Nephron (organoid): Measurements from ENCODE around the gene DTD1.

Experiments
- H3K27ac Mint-ChIP-seq, 3 experiments: 2 replicates each; pipeline ENCODE4 v1.8.0; 2020; ENCODE audit warnings: mixed read lengths in 3 of 3, mild to moderate bottlenecking in 2 of 3, moderate library complexity in 1 of 3
- H3K27me3 Mint-ChIP-seq: 2 replicates; pipeline ENCODE4 v1.8.0; 2021; ENCODE audit warnings: low read depth, mild to moderate bottlenecking, moderate library complexity, mixed read lengths
- H3K36me3 Mint-ChIP-seq: 2 replicates; pipeline ENCODE4 v1.8.0; 2020; ENCODE audit warnings: low read depth, mixed read lengths
- H3K4me1 Mint-ChIP-seq: 2 replicates; pipeline ENCODE4 v1.8.0; 2020; ENCODE audit warnings: mixed read lengths
- H3K4me3 Mint-ChIP-seq, 3 experiments: 2 replicates each; pipeline ENCODE4 v1.8.0; 2020; ENCODE audit warnings: mild to moderate bottlenecking in 3 of 3, mixed read lengths in 3 of 3, moderate library complexity in 2 of 3
- H3K9me3 Mint-ChIP-seq: 2 replicates; pipeline ENCODE4 v1.8.0; 2020; ENCODE audit warnings: mixed read lengths
- TF ChIP-seq, protein P1 (sequence below), 3 experiments: fragments of 200-600 bp; sonication (generic); IDR thresholded peaks; one replicate each; pipeline ENCODE4 v1.5.0; 2021; ENCODE audit warnings: antibody characterized with exemption in 3 of 3; ENCODE audit not compliant: unreplicated experiment in 3 of 3

The DTD1 gene

DNA sequence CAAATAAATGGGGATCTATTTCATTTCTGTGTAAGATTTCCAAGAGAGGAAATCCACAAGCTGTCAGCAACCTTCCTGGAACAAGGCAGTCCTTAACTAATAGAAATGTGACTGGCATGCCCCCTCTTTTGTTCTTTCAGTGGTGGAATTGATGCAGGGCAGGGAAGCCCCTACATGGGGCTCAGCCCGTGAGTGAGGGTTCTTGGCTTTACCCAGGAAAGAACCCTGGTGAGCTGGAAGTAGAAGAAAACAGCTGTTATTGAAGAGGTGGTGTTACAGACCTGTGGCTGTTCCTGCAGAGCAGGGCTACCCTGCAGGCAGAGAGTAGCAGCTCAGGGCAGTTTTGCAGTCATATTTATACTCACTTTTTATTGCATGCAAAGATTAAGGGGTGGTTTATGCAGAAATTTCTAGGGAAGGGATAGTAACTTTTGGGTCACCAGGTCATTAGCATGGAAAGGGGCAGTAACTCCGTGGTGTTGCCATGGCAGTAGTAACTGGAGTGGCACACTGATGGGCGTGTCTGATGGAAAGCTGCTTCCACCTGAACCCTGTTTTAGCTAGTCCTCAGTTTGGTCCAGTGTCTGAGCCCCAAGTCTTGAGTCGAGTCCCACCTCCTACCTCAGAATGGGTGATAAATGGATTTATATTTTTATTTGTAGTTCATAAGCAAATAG, 137.1 kb downstream of the DTD1 start:
- TF ChIP-seq, protein P1, sequence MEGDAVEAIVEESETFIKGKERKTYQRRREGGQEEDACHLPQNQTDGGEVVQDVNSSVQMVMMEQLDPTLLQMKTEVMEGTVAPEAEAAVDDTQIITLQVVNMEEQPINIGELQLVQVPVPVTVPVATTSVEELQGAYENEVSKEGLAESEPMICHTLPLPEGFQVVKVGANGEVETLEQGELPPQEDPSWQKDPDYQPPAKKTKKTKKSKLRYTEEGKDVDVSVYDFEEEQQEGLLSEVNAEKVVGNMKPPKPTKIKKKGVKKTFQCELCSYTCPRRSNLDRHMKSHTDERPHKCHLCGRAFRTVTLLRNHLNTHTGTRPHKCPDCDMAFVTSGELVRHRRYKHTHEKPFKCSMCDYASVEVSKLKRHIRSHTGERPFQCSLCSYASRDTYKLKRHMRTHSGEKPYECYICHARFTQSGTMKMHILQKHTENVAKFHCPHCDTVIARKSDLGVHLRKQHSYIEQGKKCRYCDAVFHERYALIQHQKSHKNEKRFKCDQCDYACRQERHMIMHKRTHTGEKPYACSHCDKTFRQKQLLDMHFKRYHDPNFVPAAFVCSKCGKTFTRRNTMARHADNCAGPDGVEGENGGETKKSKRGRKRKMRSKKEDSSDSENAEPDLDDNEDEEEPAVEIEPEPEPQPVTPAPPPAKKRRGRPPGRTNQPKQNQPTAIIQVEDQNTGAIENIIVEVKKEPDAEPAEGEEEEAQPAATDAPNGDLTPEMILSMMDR (IDR thresholded peaks at IDR 0.05; ENCODE audit: unreplicated experiment in 3 of 3): no peak
- H3K36me3 Mint-ChIP-seq: no peaks in the 10 kb centered on the region
- no peaks in the 10 kb centered on the region for H3K27me3 Mint-ChIP-seq
- H3K4me1 Mint-ChIP-seq: no peaks in the 10 kb centered on the region
- H3K27ac Mint-ChIP-seq: no peak overlapping the region
- peaks cover 8% of the 10 kb centered on the region for H3K9me3 Mint-ChIP-seq
- no peak overlapping the region for H3K4me3 Mint-ChIP-seq

DNA sequence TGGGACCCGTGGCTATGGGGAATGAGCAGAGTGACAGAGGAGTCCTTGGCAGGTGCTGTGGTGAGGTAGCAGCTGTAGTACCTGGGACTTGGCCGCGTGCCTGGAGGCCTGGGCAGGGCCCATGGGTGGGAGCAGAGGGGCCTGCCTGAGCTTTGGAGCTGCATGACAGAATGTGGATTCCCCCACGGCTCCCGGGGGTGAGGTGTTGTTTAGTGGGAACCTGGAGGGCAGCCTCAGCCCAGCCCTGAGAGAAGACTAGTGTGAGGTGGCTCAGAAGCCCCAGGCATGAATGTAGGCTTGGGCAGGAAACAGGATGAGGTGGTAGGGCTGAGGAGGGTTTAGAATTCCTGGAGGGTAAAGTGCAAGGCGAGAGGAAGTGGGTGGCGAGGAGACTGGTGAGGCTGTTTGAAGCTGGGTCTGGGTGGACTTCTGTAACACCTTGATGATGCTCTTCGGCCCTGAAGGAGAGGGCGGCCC, 139.2 kb downstream of the DTD1 start:
- Mint-ChIP-seq H3K4me1 (no peaks in the 10 kb centered on the region), H3K27ac (no peak overlapping the region), H3K36me3 (no peaks in the 10 kb centered on the region), H3K27me3 (no peaks in the 10 kb centered on the region), H3K4me3 (peak overlapping the region in 1 of 3 experiments; percentile 7), H3K9me3 (no peaks in the 10 kb centered on the region)
- TF ChIP-seq, protein P1 (IDR thresholded peaks at IDR 0.05; ENCODE audit: unreplicated experiment in 3 of 3): no peak

DNA sequence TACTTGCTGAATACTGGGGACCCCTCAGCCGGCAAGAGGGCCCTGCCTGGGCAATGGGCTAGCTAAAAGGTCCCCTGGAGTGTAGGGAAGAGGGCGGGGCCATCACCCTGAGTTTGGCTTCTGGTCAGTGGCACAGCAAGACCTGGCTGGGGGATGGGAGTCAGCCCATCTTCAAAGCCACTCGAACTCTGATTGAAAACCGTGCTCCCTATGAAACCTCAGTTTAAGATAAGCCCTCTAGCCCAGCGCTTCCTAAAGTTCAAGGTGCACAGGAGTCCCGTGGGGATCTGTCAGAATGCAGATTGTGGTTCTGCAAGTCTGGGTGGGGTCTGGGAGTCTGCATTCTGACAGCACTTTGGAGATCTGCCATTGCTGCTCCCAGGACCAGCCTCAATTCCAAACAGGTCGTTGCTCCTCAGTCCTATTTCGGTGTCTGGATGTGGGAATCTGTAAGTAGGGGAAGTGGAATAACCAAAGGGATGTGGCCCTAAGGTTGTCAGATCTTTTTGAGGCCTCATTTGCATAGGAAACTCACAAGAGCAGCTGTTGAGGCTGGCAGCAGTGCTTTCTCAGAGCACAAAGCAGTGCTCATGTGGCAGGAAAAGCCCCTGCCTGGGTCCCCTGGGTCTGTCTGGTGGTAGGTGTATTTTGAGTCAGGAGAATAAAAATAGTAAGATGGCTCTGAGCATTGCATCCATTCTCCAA, 140.5 kb downstream of the DTD1 start:
- H3K4me1 Mint-ChIP-seq: no peaks in the 10 kb centered on the region
- H3K27me3 Mint-ChIP-seq: no peaks in the 10 kb centered on the region
- TF ChIP-seq, protein P1 (IDR thresholded peaks at IDR 0.05; ENCODE audit: unreplicated experiment in 3 of 3): no peak
- H3K27ac Mint-ChIP-seq: no peak overlapping the region
- no peaks in the 10 kb centered on the region for H3K36me3 Mint-ChIP-seq
- H3K9me3 Mint-ChIP-seq: no peaks in the 10 kb centered on the region
- no peak overlapping the region for H3K4me3 Mint-ChIP-seq

DNA sequence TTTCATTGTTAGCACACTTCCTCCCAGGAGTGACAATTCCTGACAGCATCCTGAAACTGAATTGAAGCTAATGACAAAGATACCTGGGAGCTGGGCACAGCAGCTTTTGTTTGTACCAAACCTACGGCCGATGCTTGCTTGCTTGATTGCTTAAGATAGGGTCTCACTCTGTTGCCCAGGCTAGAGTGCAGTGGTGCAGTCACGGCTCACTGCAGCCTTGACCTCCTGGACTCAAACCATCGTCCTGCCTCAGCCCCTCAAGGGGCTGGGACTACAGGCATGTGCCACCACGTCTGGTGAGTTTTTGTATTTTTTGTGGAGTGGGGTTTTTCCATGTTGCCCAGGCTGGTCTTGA, 141.0 kb downstream of the DTD1 start:
- Mint-ChIP-seq H3K27ac (no peak overlapping the region), H3K4me1 (no peaks in the 10 kb centered on the region), H3K27me3 (no peaks in the 10 kb centered on the region), H3K36me3 (no peaks in the 10 kb centered on the region), H3K9me3 (no peaks in the 10 kb centered on the region), H3K4me3 (no peak overlapping the region)
- TF ChIP-seq, protein P1 (IDR thresholded peaks at IDR 0.05; ENCODE audit: unreplicated experiment in 3 of 3): no peak

DNA sequence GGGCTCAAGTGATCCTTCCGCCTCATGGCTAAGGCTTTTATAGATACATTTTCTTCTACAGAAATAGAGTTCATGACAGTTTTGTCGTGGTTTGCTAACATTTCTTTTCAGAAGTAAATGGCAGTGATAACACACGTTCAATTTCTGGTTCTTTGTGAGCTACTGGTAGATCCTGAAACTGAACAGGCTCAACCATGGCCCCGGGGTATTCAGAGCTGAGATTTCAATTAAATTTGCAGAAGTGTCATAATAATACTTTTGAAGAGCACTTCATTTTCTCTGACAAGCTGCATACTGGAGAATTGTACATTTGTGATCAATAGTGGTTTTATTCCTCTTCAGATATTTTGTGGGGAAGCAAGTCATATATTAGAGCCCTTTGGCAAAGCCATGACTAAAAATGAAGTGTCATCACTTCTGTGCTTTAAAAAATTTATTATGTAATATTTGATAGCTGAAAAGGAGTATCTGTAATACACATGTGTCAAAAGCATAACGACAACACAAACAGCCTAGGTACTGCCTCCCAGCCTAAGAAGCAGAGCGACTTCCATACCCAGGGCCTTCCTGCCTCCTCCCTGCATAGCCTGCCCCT, 141.5 kb downstream of the DTD1 start:
- Mint-ChIP-seq H3K27ac (no peak overlapping the region), H3K4me1 (no peaks in the 10 kb centered on the region), H3K27me3 (no peaks in the 10 kb centered on the region), H3K36me3 (no peaks in the 10 kb centered on the region), H3K9me3 (no peaks in the 10 kb centered on the region), H3K4me3 (no peak overlapping the region)
- TF ChIP-seq, protein P1 (IDR thresholded peaks at IDR 0.05; ENCODE audit: unreplicated experiment in 3 of 3): no peak
